Endothelial cell of umbilical vein (primary cell): ENCODE data around the gene DNAJC11. TPM values are rescaled to one million over a fixed set of nuclear protein-coding genes. Genes with fewer than 3 reads are reported as not detected.

ENCODE experiments used
- BruUV-seq: library from RNA; stranded (reverse); fragments of 400-500 nt; replicated peaks from 2 replicates; lab custom pipeline; 2021; lab: Mats Ljungman, UMichigan
- CTCF ChIA-PET: fragments of 300-600, 350-600 bp; sonication (Branson Sonifier 250); formaldehyde crosslinking; loops from one replicate; lab custom pipeline; 2021; ENCODE audit warnings: antibody characterized with exemption, inconsistent platforms; lab: Charles Lee
- POLR2A ChIA-PET: fragments of 300-600, 350-600 bp; sonication (Branson Sonifier 250); formaldehyde crosslinking; loops from one replicate; lab custom pipeline; 2021; ENCODE audit warnings: antibody characterized with exemption, inconsistent platforms; lab: Charles Lee
- DNase-seq: peaks from one replicate; pipeline ENCODE4 v3.0.0-alpha.2; 2011; ENCODE audit warnings: low read depth, low spot score
- FAIRE-seq: peaks from 2 replicates; lab custom pipeline; 2011; peaks lifted over from hg19 to GRCh38; lab: Jason Lieb, UNC
- H2AFZ ChIP-seq: 2 replicates; pipeline ENCODE4 v1.6.0; 2012; ENCODE audit warnings: low read depth, low read length, control low read depth, inconsistent platforms
- H3K27ac ChIP-seq: 2 replicates; pipeline ENCODE4 v1.5.1; 2011; ENCODE audit warnings: low read depth, mild to moderate bottlenecking, control low read depth, low read length, moderate library complexity; ENCODE audit not compliant: insufficient read depth
- H3K27me3 ChIP-seq, 2 experiments: 2 replicates each; pipeline versions ENCODE4 v1.6.0 to v1.6.1; 2011; ENCODE audit warnings: low read length in 2 of 2, mixed read lengths in 1 of 2; ENCODE audit not compliant: control insufficient read depth in 2 of 2, insufficient read depth in 2 of 2
- H3K36me3 ChIP-seq, 2 experiments: 2 replicates in 1 of 2; 3 replicates in 1 of 2; pipeline ENCODE4 v1.5.1; 2011; ENCODE audit warnings: low read length in 2 of 2, mild to moderate bottlenecking in 1 of 2, moderate library complexity in 1 of 2; ENCODE audit not compliant: control insufficient read depth in 2 of 2, insufficient read depth in 2 of 2; ENCODE audit errors: extremely low read depth in 1 of 2
- H3K4me1 ChIP-seq: 3 replicates; pipeline ENCODE4 v1.5.1; 2011; ENCODE audit warnings: mild to moderate bottlenecking, low read length; ENCODE audit not compliant: control insufficient read depth, insufficient read depth; ENCODE audit errors: extremely low read depth
- H3K4me2 ChIP-seq: 2 replicates; pipeline ENCODE4 v1.6.1; 2011; ENCODE audit warnings: low read length, control low read depth, mixed read lengths; ENCODE audit not compliant: insufficient read depth
- H3K4me3 ChIP-seq, 3 experiments: fragments of 200-600 bp in 1 of 3; sonication (generic), shearing (Covaris generic) in 1 of 3; replicated peaks in 1 of 3; 2 replicates each; pipeline ENCODE4 v1.5.1; 2011 to 2016; ENCODE audit warnings: control low read depth in 3 of 3, low read length in 3 of 3, mild to moderate bottlenecking in 2 of 3, inconsistent platforms in 1 of 3, low read depth in 1 of 3, moderate library complexity in 1 of 3; ENCODE audit not compliant: insufficient read depth in 1 of 3
- H3K79me2 ChIP-seq: 2 replicates; pipeline ENCODE4 v1.6.0; 2012; ENCODE audit warnings: low read length, inconsistent platforms; ENCODE audit not compliant: control insufficient read depth, insufficient read depth
- H3K9ac ChIP-seq: replicated peaks from 2 replicates; pipeline ENCODE3; 2011; ENCODE audit warnings: low read length, control low read depth; ENCODE audit not compliant: insufficient read depth; ENCODE audit errors: extremely low read depth
- H3K9me1 ChIP-seq: replicated peaks from 3 replicates; pipeline ENCODE4 v1.6.0; 2011; ENCODE audit warnings: mild to moderate bottlenecking, low read length; ENCODE audit not compliant: control insufficient read depth, insufficient read depth; ENCODE audit errors: extremely low read depth
- H3K9me3 ChIP-seq: replicated peaks from 2 replicates; pipeline ENCODE4 v1.5.1; 2012; ENCODE audit warnings: low read length, inconsistent platforms; ENCODE audit not compliant: control insufficient read depth, insufficient read depth
- H4K20me1 ChIP-seq: replicated peaks from 2 replicates; pipeline ENCODE3; 2011; ENCODE audit warnings: mild to moderate bottlenecking, low read length; ENCODE audit not compliant: control insufficient read depth, insufficient read depth; ENCODE audit errors: extremely low read depth
- CTCF ChIP-seq, 2 donors: IDR thresholded peaks; 1 replicate in 1 of 2; 2 replicates in 1 of 2; pipeline ENCODE4 v1.5.1; 2011; ENCODE audit warnings: low read length in 2 of 2, mild to moderate bottlenecking in 2 of 2, moderate library complexity in 2 of 2, control low read depth in 1 of 2, inconsistent platforms in 1 of 2, low read depth in 1 of 2; ENCODE audit not compliant: insufficient read depth in 1 of 2; ENCODE audit errors: extremely low read depth in 1 of 2
- EZH2 ChIP-seq: IDR thresholded peaks from 2 replicates; pipeline ENCODE4 v1.6.1; 2012; ENCODE audit warnings: borderline replicate concordance, low read depth, mild to moderate bottlenecking, moderate library complexity, low read length, inconsistent platforms; ENCODE audit not compliant: severe bottlenecking
- FOS ChIP-seq: IDR thresholded peaks from 2 replicates; pipeline ENCODE4 v1.6.1; 2011; ENCODE audit warnings: mild to moderate bottlenecking, low read length, moderate library complexity, borderline replicate concordance; ENCODE audit not compliant: insufficient read depth
- GATA2 ChIP-seq: IDR thresholded peaks from 2 replicates; pipeline ENCODE4 v1.7.0; 2011; ENCODE audit warnings: low read depth, mild to moderate bottlenecking, moderate library complexity, mixed read lengths, low read length; ENCODE audit not compliant: insufficient read length, insufficient read depth
- JUN ChIP-seq: IDR thresholded peaks from 2 replicates; pipeline ENCODE4 v1.6.1; 2011; ENCODE audit warnings: borderline replicate concordance, low read depth; ENCODE audit not compliant: insufficient read length, insufficient read depth
- MAX ChIP-seq: IDR thresholded peaks from 2 replicates; pipeline ENCODE4 v1.6.1; 2011; ENCODE audit not compliant: insufficient read depth, insufficient read length
- MYC ChIP-seq: IDR thresholded peaks from one replicate; pipeline ENCODE4 v1.6.1; 2011; ENCODE audit warnings: mild to moderate bottlenecking, low read depth, low read length
- POLR2A ChIP-seq: IDR thresholded peaks from 2 replicates; pipeline ENCODE4 v1.6.1; 2012; ENCODE audit warnings: low read depth, mild to moderate bottlenecking, control low read depth, low read length
- POLR2AphosphoS5 ChIP-seq: IDR thresholded peaks from 2 replicates; pipeline ENCODE4 v1.6.1; 2012; ENCODE audit warnings: low read depth, mild to moderate bottlenecking, control low read depth, low read length, moderate library complexity; ENCODE audit not compliant: insufficient read depth
- dilution Hi-C: fragments of 300-500 bp; cut with MboI; formaldehyde crosslinking; loops from one replicate; pipeline ENCODE4 v1.15.0; 2019; ENCODE audit warnings: low sequenced_read_pairs; ENCODE audit not compliant: extremely low pct_ligation_motif_present
- intact Hi-C: fragments of 100-400 bp; cut with micrococcal nuclease; formaldehyde crosslinking; loops from one replicate; pipeline ENCODE4 v1.10.0; 2022
- polyA plus RNA-seq, 4 experiments: library from polyadenylated mRNA; depleted of rRNA in 3 of 4; stranded (reverse) in 3 of 4; unstranded in 1 of 4; fragments of >200 nt; gene quantifications; 2 replicates each; pipeline versions ENCODE4 v1.2.1 to v1.2.3, GENCODE V29; 2011 to 2012; ENCODE audit warnings: missing spikeins in 1 of 4
- total RNA-seq: library from RNA; stranded (reverse); gene quantifications from 2 replicates; pipeline ENCODE4 v1.2.3, GENCODE V29; 2021

DNAJC11 gene
- total and polyA plus RNA-seq, 2 donors (not counting 3 experiments of a cell fraction or from before 2014, with no cell fraction given): 31.1 to 64.3 TPM

- H3K4me1 ChIP-seq: peaks cover 4% of the 10 kb centered on the region
- H3K79me2 ChIP-seq: peaks cover 32% of the 10 kb centered on the region
- no TSS peak for BruUV-seq
- H3K27me3 ChIP-seq: no peaks in the 10 kb centered on the region
- intact Hi-C loops: no loop called here
- no peaks in the 10 kb centered on the region for H4K20me1 ChIP-seq
- TF ChIP-seq GATA2: no peak
- TF ChIP-seq POLR2AphosphoS5: no peak
- no peak for TF ChIP-seq JUN
- TF ChIP-seq MYC: no peak
- no peak for TF ChIP-seq POLR2A
- no peak for TF ChIP-seq MAX
- no peak for TF ChIP-seq FOS
- TF ChIP-seq EZH2: no peak
- no peak for TF ChIP-seq CTCF (IDR thresholded peaks at IDR 0.05; ENCODE audit: extremely low read depth in 1 of 2, insufficient read depth in 1 of 2, low read depth in 1 of 2, low read length in 2 of 2)
- no peak overlapping the region for H3K4me2 ChIP-seq
- no peak for FAIRE-seq
- H3K9ac ChIP-seq: no peak overlapping the region
- no peaks in the 10 kb centered on the region for H3K9me1 ChIP-seq
- H3K27ac ChIP-seq: no peak overlapping the region
- H3K9me3 ChIP-seq: no peaks in the 10 kb centered on the region
- POLR2A ChIA-PET: no interaction called here
- DNase-seq: no peak
- dilution Hi-C loops: no loop called here
- no peak overlapping the region for H2AFZ ChIP-seq
- H3K4me3 ChIP-seq: no peak overlapping the region
- CTCF ChIA-PET: interaction anchor here (1.4 kb wide), 1 partner anchor 68 kb away, joined by 3 read pairs; the partner anchor contains the start of gene NOL9
- peaks cover 17 to 20% of the 10 kb centered on the region in 2 experiments for H3K36me3 ChIP-seq
Measured at GRCh38 chr1:6622396-6623152, 79.0 kb downstream of the DNAJC11 start.
